Lower lobe of right lung (tissue), 2 donors: ENCODE results near the gene ADORA3. TPM values are rescaled to one million over a fixed set of nuclear protein-coding genes. Genes with fewer than 3 reads are reported as not detected.

ENCODE experiments used
- ATAC-seq, 2 donors: fragments of 200-7000 bp; cut with Tn5 transposase; one replicate each; pipeline ENCODE4 v1.9.1; 2020 to 2022; ENCODE audit warnings: mild to moderate bottlenecking in 2 of 2, moderate library complexity in 2 of 2
- DNase-seq: peaks from one replicate; pipeline ENCODE4 v3.0.0-alpha.2; 2020
- H3K27ac ChIP-seq: fragments of 200-600 bp; one replicate; pipeline ENCODE4 v1.8.0; 2022
- H3K27me3 ChIP-seq: fragments of 200-600 bp; one replicate; pipeline ENCODE4 v1.8.0; 2022; ENCODE audit warnings: low read depth
- H3K36me3 ChIP-seq: fragments of 200-600 bp; one replicate; pipeline ENCODE4 v1.8.0; 2022; ENCODE audit warnings: mild to moderate bottlenecking
- H3K4me1 ChIP-seq: fragments of 200-600 bp; one replicate; pipeline ENCODE4 v1.8.0; 2022
- H3K4me3 ChIP-seq: fragments of 200-600 bp; one replicate; pipeline ENCODE4 v1.8.0; 2022; ENCODE audit warnings: mild to moderate bottlenecking
- H3K9me3 ChIP-seq: fragments of 200-600 bp; one replicate; pipeline ENCODE4 v1.8.0; 2022
- intact Hi-C: fragments of 100-400 bp; cut with DNase I; formaldehyde crosslinking; loops from one replicate; pipeline ENCODE4 v1.11.0; 2022
- total RNA-seq: library from RNA; stranded (reverse); fragmentation: NEBNext Ultra II Directional; extraction: Animal tissue kit (Norgen Biotek cat#: 25700); gene quantifications from one replicate; pipeline ENCODE4 v1.2.1, GENCODE V29; 2021
- TF ChIP-seq, protein P1 (sequence below): fragments of 200-600 bp; IDR thresholded peaks from one replicate; pipeline ENCODE4 v1.8.0; 2022; ENCODE audit warnings: antibody characterized with exemption, mild to moderate bottlenecking
- donor health status: DM: no; HTN: yes; CAD: no; lungs with severe emphysema.

ADORA3 gene
- total RNA-seq, 1 donor from 2014 or later: 10.3 TPM

DNA sequence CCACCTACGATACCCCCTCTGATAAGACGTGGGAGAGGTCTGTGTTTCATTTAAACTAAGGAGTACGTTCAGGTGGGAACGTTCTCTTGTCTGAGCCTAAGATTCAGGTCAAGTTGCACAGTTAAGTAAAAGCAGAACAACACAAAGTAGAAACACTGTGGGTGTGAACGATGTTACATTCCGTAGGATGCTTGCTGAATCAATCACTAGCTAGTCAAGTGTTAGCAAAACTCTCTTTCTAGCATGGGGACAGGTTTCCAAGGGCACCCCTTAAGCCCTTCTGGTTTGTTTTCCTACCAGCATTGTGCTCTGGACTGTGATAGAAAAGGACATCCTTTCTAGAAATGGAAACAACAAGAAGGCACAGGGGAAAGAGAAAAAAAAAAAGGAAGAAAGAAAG, 16.3 kb downstream of the ADORA3 start:
- H3K27ac ChIP-seq: no peak overlapping the region
- no peaks in the 10 kb centered on the region for H3K27me3 ChIP-seq
- no peaks in the 10 kb centered on the region for H3K9me3 ChIP-seq
- peaks cover 16% of the 10 kb centered on the region for H3K4me1 ChIP-seq
- ATAC-seq (no peak), DNase-seq (no peak)
- TF ChIP-seq, protein P1, sequence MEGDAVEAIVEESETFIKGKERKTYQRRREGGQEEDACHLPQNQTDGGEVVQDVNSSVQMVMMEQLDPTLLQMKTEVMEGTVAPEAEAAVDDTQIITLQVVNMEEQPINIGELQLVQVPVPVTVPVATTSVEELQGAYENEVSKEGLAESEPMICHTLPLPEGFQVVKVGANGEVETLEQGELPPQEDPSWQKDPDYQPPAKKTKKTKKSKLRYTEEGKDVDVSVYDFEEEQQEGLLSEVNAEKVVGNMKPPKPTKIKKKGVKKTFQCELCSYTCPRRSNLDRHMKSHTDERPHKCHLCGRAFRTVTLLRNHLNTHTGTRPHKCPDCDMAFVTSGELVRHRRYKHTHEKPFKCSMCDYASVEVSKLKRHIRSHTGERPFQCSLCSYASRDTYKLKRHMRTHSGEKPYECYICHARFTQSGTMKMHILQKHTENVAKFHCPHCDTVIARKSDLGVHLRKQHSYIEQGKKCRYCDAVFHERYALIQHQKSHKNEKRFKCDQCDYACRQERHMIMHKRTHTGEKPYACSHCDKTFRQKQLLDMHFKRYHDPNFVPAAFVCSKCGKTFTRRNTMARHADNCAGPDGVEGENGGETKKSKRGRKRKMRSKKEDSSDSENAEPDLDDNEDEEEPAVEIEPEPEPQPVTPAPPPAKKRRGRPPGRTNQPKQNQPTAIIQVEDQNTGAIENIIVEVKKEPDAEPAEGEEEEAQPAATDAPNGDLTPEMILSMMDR: no peak
- no peaks in the 10 kb centered on the region for H3K36me3 ChIP-seq
- no peak overlapping the region for H3K4me3 ChIP-seq
- intact Hi-C loops: loop anchor here (10.0 kb wide), 1 partner anchor 278 kb away; no protein-coding TSS in a partner anchor

DNA sequence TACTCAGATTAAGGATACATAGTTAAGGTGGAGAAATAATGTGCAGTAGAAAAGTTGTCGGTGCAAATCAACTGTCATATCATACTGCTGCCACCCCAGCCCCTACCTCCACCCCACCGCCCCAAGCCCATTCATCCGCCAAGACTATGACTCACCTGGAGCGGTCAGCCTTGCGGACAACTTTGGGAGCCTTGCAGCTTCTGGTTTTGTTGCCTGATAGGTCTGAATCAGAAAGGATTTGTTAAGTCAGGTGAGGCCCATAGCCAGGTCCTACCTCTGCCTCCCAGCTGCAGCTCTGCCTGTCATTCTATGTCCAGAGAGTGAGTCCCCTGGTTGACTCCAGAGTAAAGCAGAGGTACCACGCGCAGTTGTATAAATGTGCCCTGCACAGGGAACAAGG, 17.0 kb downstream of the ADORA3 start:
- TF ChIP-seq, protein P1: no peak
- no peaks in the 10 kb centered on the region for H3K27me3 ChIP-seq
- no peaks in the 10 kb centered on the region for H3K9me3 ChIP-seq
- DNase-seq: no peak
- no peak for ATAC-seq
- peaks cover 21% of the 10 kb centered on the region for H3K4me1 ChIP-seq
- no peak overlapping the region for H3K4me3 ChIP-seq
- intact Hi-C loops: loop anchor here (10.0 kb wide), 1 partner anchor 278 kb away; no protein-coding TSS in a partner anchor
- H3K36me3 ChIP-seq: no peaks in the 10 kb centered on the region
- H3K27ac ChIP-seq: no peak overlapping the region

DNA sequence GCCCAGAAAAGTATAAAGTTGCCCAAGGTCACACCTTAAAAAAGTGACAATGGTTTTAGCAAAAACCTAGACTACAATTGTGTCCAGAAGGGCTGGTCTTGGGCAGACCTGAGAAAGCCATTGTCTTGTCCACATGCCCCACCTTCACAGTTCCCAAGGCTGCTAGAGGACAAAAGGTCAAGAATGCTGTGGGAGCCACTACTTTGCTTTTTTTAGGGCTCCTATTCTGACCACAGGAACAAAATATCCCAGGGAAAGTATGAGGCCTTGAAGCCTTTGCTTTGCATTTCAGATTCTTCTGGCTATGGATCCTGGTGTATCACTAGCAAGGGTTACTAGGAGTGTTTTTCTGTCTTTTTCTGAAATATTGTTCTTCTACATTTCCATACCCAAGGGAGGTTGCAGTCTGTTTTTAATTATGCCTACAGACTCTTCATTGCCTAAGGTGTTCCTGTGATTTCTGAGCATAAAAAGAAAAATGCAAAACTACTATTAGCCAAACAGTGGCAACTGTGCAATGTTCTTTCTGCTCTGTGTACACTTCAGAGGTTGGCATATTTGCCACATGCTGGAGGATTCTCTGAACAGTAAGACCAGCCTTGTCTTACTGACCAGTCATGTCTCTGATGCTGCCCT, 18.9 kb downstream of the ADORA3 start:
- H3K27me3 ChIP-seq: no peaks in the 10 kb centered on the region
- ATAC-seq (no peak), DNase-seq (no peak)
- H3K4me3 ChIP-seq: no peak overlapping the region
- no peaks in the 10 kb centered on the region for H3K9me3 ChIP-seq
- H3K27ac ChIP-seq: no peak overlapping the region
- H3K4me1 ChIP-seq: peaks cover 18% of the 10 kb centered on the region
- intact Hi-C loops: loop anchor here (10.0 kb wide), 1 partner anchor 280 kb away; no protein-coding TSS in a partner anchor
- TF ChIP-seq, protein P1: no peak
- no peaks in the 10 kb centered on the region for H3K36me3 ChIP-seq

DNA sequence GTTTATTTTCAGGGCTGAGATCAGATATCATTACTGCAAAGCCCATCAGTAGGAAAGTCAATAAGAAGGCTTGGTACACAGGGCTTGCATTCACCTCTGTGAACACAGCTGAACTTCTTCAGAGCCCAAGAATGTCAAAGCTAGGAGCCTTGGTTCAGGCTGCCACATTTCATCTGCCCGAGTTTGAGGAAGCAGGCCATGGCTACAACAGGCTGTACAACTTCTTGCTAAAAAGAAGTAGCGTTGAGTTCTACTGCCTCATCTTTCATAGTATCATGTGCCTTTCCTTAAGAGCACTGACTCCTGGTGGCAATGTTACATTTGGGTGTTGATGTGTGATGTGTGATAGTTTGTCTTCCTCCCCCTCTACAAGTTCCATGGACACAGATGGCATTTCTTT, 19.6 kb downstream of the ADORA3 start:
- TF ChIP-seq, protein P1: no peak
- H3K36me3 ChIP-seq: no peaks in the 10 kb centered on the region
- no peaks in the 10 kb centered on the region for H3K9me3 ChIP-seq
- DNase-seq (no peak), ATAC-seq (no peak)
- H3K27ac ChIP-seq: no peak overlapping the region
- intact Hi-C loops: loop anchor here (10.0 kb wide), 1 partner anchor 281 kb away; no protein-coding TSS in a partner anchor
- no peak overlapping the region for H3K4me3 ChIP-seq
- H3K4me1 ChIP-seq: peaks cover 18% of the 10 kb centered on the region
- no peaks in the 10 kb centered on the region for H3K27me3 ChIP-seq

DNA sequence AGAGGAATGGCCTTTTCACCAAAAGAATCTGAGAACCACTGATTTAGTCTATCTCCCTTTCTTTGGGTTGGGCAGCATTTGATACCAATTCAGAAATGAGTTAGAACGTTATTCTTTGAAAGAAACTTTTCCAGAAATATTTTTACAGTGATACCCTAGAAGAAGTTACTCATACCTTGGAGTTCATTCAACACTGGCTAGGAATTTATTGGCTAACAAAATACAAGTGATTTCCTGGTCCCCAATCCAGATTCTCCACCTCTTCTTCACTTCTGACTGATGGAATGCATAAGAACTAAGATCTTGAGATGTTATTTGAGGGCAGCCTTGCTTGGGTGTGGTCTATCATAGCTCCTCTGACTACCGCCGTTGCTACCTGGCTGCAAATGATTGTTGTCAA, 20.3 kb downstream of the ADORA3 start:
- DNase-seq: no peak
- intact Hi-C loops: loop anchor here (10.0 kb wide), 1 partner anchor 282 kb away; no protein-coding TSS in a partner anchor
- no peaks in the 10 kb centered on the region for H3K9me3 ChIP-seq
- no peak for ATAC-seq
- no peaks in the 10 kb centered on the region for H3K27me3 ChIP-seq
- no peak overlapping the region for H3K27ac ChIP-seq
- peaks cover 18% of the 10 kb centered on the region for H3K4me1 ChIP-seq
- peaks cover 7% of the 10 kb centered on the region for H3K36me3 ChIP-seq
- H3K4me3 ChIP-seq: no peak overlapping the region
- TF ChIP-seq, protein P1: no peak
